Measurements from ENCODE around the gene UGT1A8. TPM values are rescaled to one million over a fixed set of nuclear protein-coding genes. Genes with fewer than 3 reads are reported as not detected.
A peak's percentile ranks its signal among the peaks of the same experiment; 100 is the strongest.

The UGT1A8 gene
- total RNA-seq, 1 donor from 2014 or later = not detected

DNA sequence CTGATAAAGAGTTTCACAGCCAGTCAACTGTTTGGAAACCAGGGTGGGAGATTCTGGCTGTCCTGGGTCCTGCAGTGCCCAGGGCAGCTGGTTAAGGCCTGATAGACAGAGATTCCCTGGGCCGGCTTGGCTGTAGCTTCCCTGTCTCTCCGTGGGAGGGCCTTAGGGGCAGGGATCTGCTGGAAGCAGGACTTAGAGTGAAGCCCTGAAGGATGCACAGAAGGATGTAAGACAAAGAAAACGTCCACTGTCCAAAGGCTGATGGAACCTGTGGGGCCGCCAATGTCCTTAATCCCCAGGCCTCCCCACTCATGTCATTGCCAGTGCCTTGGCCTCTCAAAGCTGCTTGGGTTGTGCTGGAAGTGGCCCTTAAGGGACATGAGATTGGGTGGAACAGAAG is 193.7 kb downstream of the UGT1A8 start:
- TF ChIP-seq, protein P1, sequence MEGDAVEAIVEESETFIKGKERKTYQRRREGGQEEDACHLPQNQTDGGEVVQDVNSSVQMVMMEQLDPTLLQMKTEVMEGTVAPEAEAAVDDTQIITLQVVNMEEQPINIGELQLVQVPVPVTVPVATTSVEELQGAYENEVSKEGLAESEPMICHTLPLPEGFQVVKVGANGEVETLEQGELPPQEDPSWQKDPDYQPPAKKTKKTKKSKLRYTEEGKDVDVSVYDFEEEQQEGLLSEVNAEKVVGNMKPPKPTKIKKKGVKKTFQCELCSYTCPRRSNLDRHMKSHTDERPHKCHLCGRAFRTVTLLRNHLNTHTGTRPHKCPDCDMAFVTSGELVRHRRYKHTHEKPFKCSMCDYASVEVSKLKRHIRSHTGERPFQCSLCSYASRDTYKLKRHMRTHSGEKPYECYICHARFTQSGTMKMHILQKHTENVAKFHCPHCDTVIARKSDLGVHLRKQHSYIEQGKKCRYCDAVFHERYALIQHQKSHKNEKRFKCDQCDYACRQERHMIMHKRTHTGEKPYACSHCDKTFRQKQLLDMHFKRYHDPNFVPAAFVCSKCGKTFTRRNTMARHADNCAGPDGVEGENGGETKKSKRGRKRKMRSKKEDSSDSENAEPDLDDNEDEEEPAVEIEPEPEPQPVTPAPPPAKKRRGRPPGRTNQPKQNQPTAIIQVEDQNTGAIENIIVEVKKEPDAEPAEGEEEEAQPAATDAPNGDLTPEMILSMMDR (IDR thresholded peaks at IDR 0.05) = no peak
- peak; percentile 52 for DNase-seq (ENCODE audit: low spot score)
- H3K36me3 Mint-ChIP-seq (ENCODE audit: low read depth) = no peaks in the 10 kb centered on the region
- no peaks in the 10 kb centered on the region for H3K9me3 Mint-ChIP-seq (ENCODE audit: low read depth)
- H3K27ac Mint-ChIP-seq (ENCODE audit: unreplicated experiment) = no peak overlapping the region
- no peak overlapping the region for H3K4me3 Mint-ChIP-seq (ENCODE audit: unreplicated experiment)
- H3K27me3 Mint-ChIP-seq (ENCODE audit: low read depth) = peaks cover 12% of the 10 kb centered on the region
- H3K4me1 Mint-ChIP-seq (ENCODE audit: low read depth) = peaks cover 8% of the 10 kb centered on the region

DNA sequence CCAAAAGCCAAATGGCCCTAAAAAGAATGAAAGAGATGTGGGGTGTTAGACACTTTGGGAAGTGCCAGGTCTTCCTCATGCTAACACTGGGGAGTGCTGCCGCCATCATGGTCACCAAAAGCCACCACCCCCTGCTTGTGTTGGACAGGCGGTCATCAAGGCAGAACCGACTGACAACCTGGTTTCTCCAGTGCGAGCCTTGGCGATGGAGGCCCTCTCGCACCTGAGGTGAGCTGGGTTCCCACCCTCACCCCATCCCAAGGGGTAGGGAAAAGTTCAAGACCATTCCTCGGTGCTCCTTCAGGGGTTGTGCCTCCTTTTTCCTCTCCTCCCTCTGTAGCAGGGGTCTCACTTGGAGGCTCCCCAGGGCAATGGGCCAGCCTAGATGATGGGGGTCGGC is 194.3 kb downstream of the UGT1A8 start:
- no peaks in the 10 kb centered on the region for H3K36me3 Mint-ChIP-seq (ENCODE audit: low read depth)
- H3K9me3 Mint-ChIP-seq (ENCODE audit: low read depth) = no peaks in the 10 kb centered on the region
- H3K27me3 Mint-ChIP-seq (ENCODE audit: low read depth) = peaks cover 12% of the 10 kb centered on the region
- no peak for DNase-seq (ENCODE audit: low spot score)
- no peak overlapping the region for H3K27ac Mint-ChIP-seq (ENCODE audit: unreplicated experiment)
- TF ChIP-seq, protein P1 (IDR thresholded peaks at IDR 0.05) = no peak
- peaks cover 14% of the 10 kb centered on the region for H3K4me1 Mint-ChIP-seq (ENCODE audit: low read depth)
- no peak overlapping the region for H3K4me3 Mint-ChIP-seq (ENCODE audit: unreplicated experiment)

DNA sequence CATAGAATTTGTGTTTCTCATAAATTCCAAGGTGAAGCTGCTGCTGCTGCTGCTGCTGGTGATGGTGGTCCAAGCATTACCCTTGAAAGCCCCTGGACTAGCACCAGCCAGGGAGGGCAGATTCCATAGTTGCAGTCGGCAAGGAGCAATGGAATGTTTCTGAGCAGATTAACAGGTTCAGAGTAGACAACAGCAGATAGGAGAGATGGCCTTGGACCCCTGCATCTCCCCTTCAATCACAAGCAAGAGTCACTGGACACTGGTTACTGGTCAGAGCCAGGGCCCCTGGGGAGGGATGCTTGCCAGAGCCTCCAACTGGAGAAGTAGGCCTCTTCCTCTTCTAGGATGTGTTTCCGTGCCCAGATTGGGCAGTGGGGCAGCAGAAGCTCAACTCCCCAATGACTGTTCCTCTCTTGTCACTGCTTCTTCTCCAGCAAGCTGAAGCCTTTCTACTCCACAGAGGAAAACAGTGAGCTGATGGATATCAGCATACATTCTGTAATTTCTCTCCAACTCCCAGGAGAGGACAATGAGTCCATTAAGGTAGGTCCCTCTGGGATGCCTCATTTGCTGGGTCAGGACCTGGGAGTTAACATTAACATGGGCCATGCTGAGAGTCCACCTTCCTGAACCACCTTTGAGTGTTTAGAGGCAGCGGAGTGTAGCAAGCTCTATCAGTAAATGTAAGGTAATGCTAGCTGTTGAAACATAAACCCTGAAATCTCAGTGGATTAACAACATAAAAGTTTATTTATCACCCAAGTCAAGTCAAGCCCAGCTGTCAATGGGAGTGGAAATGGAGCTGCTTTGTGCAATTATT is 196.0 kb downstream of the UGT1A8 start:
- peaks cover 1% of the 10 kb centered on the region for H3K36me3 Mint-ChIP-seq (ENCODE audit: low read depth)
- H3K27me3 Mint-ChIP-seq (ENCODE audit: low read depth) = peaks cover 12% of the 10 kb centered on the region

DNA sequence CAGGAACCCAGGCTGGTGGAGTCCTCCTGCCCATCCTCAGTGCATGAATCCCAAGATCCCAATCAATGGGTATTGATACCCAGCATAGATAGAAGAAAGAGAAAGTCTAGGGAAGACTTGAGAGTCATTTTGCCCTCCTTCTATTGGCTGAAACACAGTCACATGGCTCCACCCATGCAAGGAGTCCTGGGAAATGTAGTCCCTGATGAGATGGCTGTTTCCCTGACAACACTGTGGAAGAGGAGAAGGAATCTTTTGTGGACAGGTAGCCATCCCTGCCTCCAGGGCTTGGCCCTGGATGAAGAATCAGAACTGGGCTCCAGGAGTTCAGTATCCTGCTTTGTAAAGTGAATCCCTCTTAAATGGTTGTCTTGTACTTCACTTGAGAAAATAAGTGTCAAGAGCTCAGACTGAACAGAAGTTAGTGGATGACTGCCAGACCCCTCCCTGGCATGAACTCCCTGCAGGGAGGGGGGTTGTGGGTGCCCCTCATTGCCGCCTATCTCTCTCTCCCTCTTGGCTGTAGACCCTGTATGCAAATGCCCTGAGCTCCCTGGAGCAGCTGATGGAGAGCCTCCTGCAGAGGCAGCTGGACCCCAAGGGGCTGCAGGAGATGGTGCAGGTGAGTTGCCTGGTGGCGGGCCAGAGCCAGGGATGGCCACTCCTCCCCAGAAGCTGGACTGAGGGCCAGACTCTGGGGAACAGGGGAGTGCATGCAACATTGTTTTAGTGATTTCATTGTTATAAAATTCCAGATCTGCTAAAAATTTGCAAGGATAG is 196.8 kb downstream of the UGT1A8 start:
- H3K36me3 Mint-ChIP-seq (ENCODE audit: low read depth) = peaks cover 1% of the 10 kb centered on the region
- H3K4me1 Mint-ChIP-seq (ENCODE audit: low read depth) = peaks cover 26% of the 10 kb centered on the region
- H3K9me3 Mint-ChIP-seq (ENCODE audit: low read depth) = no peaks in the 10 kb centered on the region
- peaks cover 8% of the 10 kb centered on the region for H3K27me3 Mint-ChIP-seq (ENCODE audit: low read depth)
- DNase-seq (ENCODE audit: low spot score) = peak; percentile 63
- TF ChIP-seq, protein P1 (IDR thresholded peaks at IDR 0.05) = no peak
- H3K4me3 Mint-ChIP-seq (ENCODE audit: unreplicated experiment) = no peak overlapping the region
- H3K27ac Mint-ChIP-seq (ENCODE audit: unreplicated experiment) = no peak overlapping the region

More for the DNA sequence above, 196.0 kb downstream of the UGT1A8 start:
- H3K27ac Mint-ChIP-seq (ENCODE audit: unreplicated experiment) = no peak overlapping the region
- no peak overlapping the region for H3K4me3 Mint-ChIP-seq (ENCODE audit: unreplicated experiment)
- TF ChIP-seq, protein P1 (IDR thresholded peaks at IDR 0.05) = no peak
- DNase-seq (ENCODE audit: low spot score) = no peak
- no peaks in the 10 kb centered on the region for H3K9me3 Mint-ChIP-seq (ENCODE audit: low read depth)
- peaks cover 26% of the 10 kb centered on the region for H3K4me1 Mint-ChIP-seq (ENCODE audit: low read depth)

DNA sequence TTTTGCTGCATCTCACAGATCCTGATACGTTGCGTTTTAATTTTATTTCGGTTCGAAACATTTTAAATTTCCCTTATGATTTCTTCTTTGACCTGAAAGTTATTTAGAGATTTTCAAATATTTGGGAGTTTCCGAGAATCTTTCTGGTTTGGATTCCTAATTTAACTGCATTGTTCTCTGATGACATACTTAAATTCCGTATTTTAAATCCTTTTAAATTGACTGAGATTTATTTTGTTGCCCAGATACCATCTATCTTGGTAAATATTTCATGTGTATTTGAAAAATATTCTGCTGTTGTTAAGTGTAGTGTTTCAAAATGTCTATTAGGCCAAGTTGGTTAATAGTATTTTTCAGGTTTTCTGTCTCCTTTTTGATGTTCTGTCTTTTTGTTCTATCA is 198.4 kb downstream of the UGT1A8 start:
- H3K36me3 Mint-ChIP-seq (ENCODE audit: low read depth) = peaks cover 1% of the 10 kb centered on the region
- H3K27me3 Mint-ChIP-seq (ENCODE audit: low read depth) = peaks cover 6% of the 10 kb centered on the region
- no peaks in the 10 kb centered on the region for H3K9me3 Mint-ChIP-seq (ENCODE audit: low read depth)
- TF ChIP-seq, protein P1 (IDR thresholded peaks at IDR 0.05) = no peak
- peaks cover 26% of the 10 kb centered on the region for H3K4me1 Mint-ChIP-seq (ENCODE audit: low read depth)
- DNase-seq (ENCODE audit: low spot score) = no peak
- no peak overlapping the region for H3K27ac Mint-ChIP-seq (ENCODE audit: unreplicated experiment)
- no peak overlapping the region for H3K4me3 Mint-ChIP-seq (ENCODE audit: unreplicated experiment)

All from chondrocyte (in vitro differentiated cells).